Hypothalamus (tissue), 51 donors: Measurements from ENCODE around the gene SPOP.

Experiments used
- DNase-seq, 51 donors: peaks; one replicate each; lab custom pipeline; 2025; lab: John Stamatoyannopoulos, UW

SPOP gene

GRCh38 chr17:49621420-49621819, 56.5 kb downstream of the SPOP start:
- DNase-seq = no peak

DNA sequence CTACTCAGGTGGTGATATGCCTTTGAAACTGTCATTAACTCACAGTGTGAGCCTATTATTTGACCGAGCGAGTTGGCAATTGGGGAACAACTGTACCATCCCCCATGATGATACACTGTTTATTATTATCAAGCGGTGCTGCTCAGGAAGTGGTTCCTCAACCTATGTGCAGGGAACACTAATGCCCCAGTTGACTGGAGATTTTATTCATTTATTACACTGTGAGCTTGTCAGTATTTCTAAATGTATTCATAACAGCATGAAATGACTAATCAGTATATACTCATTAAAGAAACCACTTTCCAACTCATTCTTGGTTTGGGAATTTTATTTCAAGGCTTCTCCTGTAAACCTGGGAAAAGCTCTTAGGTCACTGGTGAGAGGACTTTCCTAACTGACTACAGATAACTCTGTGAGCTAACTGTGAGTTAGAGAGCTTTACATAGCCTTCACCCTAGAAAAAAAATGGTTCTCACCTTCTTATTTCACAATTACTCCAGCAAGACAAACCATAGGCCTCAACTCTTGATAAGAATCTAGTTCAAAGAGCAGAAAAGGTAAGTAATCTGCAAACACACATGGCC, 59.8 kb downstream of the SPOP start:
- no peak for DNase-seq

- DNase-seq = peak in 4 of 51 donors; percentile 4 to 20 (median 10)
Observed at GRCh38 chr17:49616601-49617131, 61.2 kb downstream of the SPOP start.

GRCh38 chr17:49616086-49616485, 61.8 kb downstream of the SPOP start:
- peak in 2 of 51 donors; percentile 2 for DNase-seq

- no peak for DNase-seq
Observed at GRCh38 chr17:49613182-49613800, 64.6 kb downstream of the SPOP start.

- no peak for DNase-seq
Observed at GRCh38 chr17:49612726-49613125, 65.2 kb downstream of the SPOP start.

GRCh38 chr17:49610883-49611584, 66.9 kb downstream of the SPOP start:
- no peak for DNase-seq

DNA sequence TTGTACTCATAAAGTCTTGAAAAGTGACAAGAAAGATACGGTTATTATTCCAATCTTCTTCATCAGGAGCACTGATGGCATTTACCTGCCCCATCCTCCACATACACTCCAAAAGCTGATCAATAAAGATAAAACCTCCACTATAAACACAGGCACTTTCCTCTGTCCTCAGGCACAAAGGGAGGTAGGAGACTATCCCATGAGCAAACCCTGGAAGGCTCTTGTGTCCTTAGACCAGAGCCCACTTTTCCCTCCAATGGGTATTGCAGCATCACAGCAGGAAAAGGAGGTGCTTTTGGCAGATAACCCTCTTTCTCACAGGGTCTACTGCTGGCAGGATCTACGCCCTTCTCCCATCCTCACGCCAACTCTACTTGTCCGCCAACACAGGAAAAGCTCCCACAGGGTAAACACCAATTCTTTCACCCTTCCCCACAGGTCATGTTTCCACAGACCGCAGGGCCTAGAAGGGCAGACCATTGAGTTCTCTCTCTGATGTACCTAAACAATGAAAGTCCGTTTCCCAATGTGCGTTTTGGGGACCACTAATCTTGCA, 73.5 kb downstream of the SPOP start:
- DNase-seq = no peak

GRCh38 chr17:49603720-49604119, 74.2 kb downstream of the SPOP start:
- DNase-seq = no peak

DNA sequence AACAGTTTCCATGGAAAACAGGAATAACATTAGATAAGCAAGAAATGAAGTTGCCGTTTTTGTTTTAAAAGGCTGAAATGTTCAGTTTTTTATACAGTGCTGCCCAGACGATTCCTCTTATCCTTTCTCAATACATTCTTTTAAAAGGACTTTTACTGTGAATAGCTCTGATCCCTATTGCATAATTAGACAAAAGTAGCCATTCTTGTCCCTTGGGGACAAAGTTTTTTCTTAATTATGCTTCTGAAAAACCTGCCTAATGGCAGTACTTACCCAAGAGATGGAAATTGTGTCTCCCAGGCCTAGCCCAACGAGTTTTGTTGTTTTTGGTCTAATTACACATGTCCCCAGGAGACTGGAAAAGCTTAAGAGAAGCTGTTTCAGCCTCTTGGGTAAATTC, 74.7 kb downstream of the SPOP start:
- no peak for DNase-seq

DNA sequence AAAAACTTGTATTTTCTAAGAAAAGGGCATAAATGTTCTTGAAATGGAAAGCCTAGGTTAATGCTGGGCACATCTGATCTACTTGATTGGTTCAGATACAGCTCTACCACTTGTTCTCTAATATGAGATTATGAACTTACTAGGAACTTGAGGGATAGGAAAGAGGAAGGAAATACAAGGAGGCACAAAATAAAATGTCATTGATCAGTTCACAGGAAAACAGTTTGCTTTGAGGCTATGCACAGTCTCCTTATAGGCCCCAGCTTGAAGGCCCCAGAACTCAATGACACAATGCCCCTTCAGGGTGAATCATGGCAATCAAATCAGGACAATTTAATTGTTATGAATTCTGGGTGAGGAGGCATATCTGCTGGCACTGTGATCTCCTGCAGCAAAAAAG, 75.1 kb downstream of the SPOP start:
- no peak for DNase-seq

DNA sequence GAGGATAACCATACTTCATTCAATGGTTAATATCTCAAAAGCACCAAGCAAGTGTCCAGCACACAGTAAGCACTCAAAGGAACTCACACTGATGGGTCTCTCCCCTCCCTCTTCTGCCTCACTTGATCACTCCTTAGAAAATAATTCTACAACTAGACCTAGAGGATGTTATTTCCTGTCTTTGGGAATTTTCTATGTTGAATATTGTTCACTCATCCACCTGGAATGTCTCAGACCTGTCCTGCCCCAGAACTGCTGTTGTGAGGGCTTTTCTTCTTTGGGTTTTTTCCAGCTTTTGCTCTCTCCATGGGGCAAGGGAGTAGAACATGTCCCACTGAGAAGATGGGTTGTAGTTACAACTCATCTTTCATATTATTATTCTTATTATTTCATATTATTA, 76.9 kb downstream of the SPOP start:
- DNase-seq = no peak

GRCh38 chr17:49598918-49599317, 79.0 kb downstream of the SPOP start:
- no peak for DNase-seq

DNA sequence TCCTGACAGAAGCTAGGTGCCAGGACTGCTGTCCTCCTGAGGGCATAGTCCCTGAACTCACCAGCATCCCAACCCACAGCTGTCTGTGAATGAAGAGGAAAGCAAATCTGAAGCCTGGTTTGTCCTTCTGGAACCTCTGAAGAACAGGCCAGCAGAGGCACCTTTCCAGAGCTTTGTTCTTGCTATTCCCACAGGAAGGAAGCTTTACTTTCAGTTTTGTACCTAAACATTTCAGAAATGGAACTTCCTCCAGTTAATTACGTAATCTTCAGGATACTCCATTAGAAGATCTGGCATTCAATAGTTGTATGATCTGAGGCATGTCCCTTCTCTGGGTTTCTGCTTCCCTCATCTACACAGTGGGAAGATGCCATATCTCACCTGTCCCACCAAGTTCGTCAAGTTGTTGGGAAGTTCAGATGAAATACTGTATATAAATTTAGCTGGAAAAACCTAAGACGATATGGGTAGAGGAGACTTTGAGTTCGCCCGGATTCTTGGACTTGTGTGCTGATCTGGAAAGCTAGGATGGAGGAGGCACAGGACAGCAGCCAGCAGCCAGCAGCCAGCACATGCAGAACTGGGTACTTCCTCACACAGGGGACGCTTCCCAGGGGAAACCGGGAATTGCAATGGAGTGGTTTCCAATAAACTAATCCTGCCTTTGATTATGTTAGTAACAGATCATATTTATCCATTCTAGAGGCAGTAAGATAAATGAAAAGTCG, 79.8 kb downstream of the SPOP start:
- DNase-seq = no peak

DNA sequence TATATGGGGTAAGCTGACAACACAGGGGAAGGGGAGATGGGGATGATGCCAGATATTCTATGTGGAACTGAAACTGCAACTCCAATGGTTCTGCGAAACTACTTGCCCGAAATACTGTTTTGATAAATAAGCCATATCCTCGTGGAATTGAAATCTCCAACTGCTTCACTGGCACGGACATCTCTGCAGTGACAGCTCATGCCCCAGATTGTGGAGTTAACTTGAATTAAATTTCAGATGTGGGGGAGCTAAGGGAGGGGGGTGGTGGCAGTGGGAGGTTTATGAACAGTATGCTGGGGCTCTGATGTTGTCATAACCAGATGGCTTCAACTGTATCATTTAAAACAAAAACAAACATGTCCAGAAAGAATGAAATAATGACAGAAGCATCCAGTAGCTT, 80.5 kb downstream of the SPOP start:
- peak in 1 of 51 donors; percentile 27 for DNase-seq

DNA sequence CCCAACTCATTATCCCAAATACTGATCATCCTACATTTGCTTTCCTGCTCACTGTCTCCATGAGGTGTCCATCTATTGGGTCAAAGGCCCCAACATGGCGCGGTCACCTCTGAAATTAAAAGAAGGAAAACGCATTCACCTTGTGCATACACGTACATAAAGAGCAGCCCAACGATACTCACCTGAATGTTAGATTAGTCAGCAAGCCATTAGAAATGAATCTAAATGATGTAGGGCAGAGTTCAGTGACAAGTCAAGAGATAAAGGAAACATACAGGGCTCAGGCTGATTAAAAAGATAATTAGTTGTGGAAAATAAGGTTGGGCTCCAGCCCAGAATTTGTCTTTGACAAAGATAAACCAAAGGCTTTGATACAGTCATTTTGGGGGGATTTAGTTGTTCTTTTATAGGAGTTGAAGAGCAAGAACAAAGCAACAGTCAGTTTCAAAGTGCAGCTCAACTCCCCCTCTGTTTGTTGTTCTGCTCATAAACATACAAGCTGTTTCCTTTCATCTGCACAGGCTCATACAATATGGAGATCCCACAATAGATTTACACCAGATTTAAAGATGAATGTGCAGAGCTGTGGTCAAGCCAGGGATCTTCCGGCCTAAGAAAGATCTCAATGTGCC, 81.2 kb downstream of the SPOP start:
- DNase-seq = no peak

DNA sequence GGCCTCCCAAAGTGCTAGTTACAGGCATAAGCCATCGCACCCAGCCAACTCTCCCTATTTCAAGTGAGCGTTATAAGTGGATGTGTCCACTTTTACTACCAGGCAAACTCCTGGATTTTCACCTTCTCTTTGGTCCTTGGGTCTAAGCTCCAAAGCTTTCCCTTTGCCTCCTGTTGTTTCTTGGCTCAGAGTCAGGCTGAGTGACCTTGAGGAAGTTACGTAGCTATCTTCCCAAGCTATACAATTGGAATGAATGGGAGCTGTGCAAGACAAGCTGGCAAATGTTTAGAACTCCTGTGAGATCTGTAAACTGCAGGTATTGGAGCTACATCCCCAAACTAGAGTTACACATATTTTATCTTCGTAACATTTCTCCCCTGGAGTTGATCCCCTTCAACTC, 81.9 kb downstream of the SPOP start:
- DNase-seq = no peak

DNA sequence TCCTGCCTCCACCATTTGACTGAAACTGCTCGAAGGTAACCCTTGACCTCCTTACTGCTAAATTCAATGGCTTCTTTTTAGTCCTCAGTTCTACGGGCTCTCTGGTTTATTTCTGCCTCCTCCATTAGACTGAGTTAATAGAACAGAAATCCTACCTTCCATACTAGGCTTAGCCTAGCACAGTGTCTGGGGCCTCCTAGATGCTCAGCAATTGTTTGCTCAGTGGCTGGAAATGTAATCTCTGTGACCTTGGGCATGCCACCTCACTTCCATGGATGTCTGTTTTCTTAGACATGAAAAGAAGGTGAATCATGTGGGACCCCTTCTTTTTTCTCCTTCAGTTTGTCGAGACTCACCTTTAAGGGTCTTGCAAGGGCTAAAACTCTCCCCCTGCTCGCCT, 82.6 kb downstream of the SPOP start:
- DNase-seq = no peak

GRCh38 chr17:49592263-49592662, 85.6 kb downstream of the SPOP start:
- no peak for DNase-seq

GRCh38 chr17:49590874-49591273, 87.0 kb downstream of the SPOP start:
- DNase-seq = no peak

- no peak for DNase-seq
Observed at GRCh38 chr17:49589577-49589927, 88.3 kb downstream of the SPOP start.
